Stimulated activated CD8-positive, alpha-beta memory T cell treated with anti-CD3 and anti-CD28 coated beads, Interleukin-2, amount 100 ng/mL, for 1 hour (primary cell): ENCODE measurements around the gene RPIA.
"Not testable (repeated sequence)": the region's sequence is repeated elsewhere in the genome, so short reads cannot be mapped to it uniquely, and the experiment has no call there.

Experiments used
- DNase-seq, 2 donors: peaks; one replicate each; pipeline ENCODE4 v3.0.0-alpha.2; 2020; ENCODE audit warnings: low read depth in 2 of 2

The RPIA gene

DNA sequence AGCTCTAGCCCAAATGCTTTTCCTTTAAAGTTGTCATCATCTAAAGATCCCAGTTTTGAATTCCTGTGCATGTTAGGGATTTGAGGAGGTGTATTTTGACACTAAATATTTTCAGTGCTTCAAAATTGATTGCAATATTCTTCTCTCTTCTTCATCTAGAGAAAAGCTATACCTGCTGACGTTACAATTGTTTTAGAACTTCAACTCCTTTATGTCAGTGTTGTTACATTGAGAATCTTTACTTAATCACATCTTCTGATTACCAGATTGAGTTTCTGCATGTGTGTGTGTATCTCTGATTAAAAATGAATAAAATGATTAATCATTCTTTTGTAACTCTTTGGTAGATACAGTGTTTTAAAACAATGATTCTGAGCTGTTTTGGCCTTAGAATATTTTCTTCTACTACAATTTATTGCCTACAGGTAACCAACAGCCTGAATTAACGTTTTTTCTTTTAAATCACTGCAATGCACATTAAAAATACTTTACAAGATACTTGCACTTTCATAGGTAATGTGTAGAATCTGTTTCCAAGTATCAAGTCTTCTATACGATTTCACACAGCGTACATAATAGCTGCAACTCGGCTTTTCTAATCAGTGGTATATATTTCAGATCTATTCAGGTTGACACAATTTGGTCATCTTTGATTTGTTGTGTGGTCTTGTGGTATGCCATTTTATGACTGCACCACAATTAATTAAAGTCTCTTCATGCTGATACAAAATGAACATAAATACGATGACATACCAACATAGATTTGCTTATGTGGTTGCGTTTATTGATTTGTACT is 82.0 kb downstream of the RPIA start:
- not testable (repeated sequence) for DNase-seq

DNA sequence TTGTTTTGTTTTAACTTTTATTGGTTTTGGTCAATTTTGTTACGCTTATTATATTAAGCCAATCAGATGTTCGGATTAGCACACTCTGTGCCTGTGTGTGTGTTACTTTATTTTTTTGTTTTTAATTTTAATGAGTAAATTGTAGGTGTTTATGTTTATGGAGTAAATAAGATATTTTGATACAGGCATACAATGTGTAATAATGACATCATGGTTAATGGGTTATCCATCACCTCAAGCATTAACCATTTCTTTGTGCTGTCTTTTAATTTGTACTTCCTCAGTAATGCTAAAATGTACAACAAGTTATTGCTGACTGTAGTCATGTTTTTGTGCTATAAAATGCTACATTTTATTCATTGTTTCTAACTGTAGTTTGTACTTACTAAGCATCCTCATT is 97.7 kb downstream of the RPIA start:
- DNase-seq, result not testable (repeated sequence)

DNA sequence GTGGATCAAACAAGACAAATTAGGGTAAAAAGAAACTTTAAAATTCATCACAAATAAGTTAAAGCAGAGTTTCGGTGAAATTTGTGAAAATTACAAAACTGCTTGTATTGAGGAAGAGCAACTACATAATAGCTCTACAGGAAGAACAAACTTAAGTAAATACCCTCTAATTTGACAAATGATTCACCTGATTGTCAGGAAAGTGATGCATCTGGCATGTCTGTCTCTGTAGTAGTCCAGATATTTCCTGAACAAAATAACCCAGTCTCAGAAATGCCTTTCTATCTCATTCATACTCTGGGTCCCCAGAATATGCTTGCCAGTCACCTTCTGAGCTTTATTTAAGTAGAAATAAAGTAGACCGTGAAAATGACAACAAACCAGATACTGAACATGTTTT is 104.5 kb downstream of the RPIA start:
- DNase-seq, result not testable (repeated sequence)

DNA sequence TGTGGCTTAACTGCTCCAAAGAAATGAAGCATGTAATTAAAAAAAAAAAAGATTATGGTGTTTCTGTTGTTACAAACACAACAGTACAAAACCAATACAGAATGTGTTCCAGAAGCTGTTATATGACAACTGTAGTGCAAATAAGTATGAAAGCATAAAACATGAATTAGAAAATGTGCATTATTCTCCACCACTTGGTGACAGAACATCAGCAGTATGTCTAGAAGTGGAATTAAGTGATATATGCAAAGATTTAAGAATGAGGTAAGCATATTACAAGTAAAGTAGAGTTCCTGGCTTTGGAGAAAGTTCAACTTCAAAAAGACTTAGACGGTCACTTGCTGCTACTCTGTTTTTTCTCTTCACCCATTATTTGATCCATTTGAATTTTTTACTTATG is 105.0 kb downstream of the RPIA start:
- not testable (repeated sequence) for DNase-seq

DNA sequence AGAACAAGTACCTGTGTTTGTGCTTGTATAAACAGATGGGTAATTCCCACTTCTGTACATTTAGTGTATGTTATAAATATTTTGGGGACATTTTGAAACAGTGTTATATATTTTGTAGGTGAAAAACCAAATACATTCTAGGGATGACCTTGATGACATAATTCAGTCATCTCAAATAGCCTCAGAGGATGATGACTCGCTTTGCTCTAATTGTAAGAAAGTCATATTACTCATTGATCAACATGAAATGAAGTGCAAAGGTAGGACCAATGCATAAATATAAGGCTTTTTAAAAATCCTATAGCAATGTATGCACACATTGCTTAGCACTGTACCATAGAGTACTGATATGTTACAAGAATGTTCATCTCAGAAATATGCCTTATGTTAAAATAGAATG is 105.7 kb downstream of the RPIA start:
- not testable (repeated sequence) for DNase-seq
